H4 (cell line): Measurements from ENCODE around the gene MEIOSIN. TPM values are rescaled to one million over a fixed set of nuclear protein-coding genes. Genes with fewer than 3 reads are reported as not detected.
A peak's percentile ranks its signal among the peaks of the same experiment; 100 is the strongest.

Source experiments
- DNase-seq: peaks from one replicate; pipeline ENCODE4 v3.0.0-alpha.2; 2015; ENCODE audit warnings: low spot score
- total RNA-seq: library from RNA; depleted of rRNA; stranded (reverse); fragments of >200 nt; shearing (Covaris generic); gene quantifications from 2 replicates; pipeline ENCODE4 v1.2.3, GENCODE V29; 2014

The MEIOSIN gene
- total RNA-seq, 1 experiment from 2014 or later, result not detected

DNA sequence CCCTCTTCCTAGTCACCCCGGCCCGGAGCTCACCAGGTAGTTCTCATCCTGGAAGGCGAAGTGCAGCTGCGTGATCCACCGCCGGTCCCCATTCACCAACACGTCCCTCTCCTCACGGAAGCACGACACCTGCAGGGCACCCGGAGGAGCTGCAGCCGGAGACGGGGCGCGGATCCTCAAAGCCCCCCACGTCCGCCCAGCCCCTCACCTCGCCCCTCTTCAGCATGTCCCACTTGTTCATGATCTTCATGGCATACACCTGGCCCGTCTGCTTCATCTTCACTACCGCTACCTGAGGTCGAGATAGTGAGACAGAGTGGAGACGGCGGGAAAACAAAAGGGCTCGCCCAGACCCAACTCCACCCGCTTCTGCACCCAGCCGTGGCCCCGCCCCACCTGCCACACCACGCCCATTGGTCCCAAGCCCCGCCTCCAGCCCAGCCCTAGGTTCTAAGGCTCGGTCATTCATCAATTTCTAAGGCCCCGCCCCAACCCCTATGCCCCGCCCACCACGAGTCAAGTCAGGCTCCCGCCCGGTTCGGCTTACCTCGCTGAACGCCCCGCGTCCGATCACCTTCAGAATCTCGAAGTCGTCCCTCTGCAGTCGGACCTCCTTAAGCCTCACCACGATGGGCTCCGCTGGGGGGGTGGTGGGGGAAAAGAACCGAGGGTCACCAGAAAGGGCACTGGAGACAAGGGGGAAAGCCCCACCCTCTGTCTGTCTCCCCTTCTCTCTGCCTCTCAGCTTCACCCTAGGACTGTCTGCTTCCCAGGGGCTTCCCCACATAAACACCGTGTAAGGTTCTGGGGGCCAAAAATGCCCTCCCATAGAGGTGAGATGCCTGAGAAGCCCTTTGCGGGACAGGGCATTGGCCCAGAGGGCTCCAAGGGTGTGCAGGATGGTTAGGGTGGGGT is 46.2 kb downstream of the MEIOSIN start:
- no peak for DNase-seq

DNA sequence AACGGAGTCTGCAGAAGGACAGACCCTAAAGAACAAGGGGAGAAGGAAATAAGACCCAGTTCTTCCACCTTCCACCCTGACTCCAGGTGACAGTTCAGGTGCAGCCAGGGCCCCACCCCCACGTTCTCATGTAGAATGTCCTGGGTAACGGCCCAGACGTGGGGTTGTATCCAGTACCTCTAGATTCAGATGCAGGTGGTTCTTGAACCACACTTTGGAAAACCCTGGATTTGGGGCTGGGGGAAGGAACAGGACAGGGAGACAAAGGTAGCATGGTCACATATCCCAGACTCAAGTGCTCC is 46.9 kb downstream of the MEIOSIN start:
- DNase-seq, result no peak

DNA sequence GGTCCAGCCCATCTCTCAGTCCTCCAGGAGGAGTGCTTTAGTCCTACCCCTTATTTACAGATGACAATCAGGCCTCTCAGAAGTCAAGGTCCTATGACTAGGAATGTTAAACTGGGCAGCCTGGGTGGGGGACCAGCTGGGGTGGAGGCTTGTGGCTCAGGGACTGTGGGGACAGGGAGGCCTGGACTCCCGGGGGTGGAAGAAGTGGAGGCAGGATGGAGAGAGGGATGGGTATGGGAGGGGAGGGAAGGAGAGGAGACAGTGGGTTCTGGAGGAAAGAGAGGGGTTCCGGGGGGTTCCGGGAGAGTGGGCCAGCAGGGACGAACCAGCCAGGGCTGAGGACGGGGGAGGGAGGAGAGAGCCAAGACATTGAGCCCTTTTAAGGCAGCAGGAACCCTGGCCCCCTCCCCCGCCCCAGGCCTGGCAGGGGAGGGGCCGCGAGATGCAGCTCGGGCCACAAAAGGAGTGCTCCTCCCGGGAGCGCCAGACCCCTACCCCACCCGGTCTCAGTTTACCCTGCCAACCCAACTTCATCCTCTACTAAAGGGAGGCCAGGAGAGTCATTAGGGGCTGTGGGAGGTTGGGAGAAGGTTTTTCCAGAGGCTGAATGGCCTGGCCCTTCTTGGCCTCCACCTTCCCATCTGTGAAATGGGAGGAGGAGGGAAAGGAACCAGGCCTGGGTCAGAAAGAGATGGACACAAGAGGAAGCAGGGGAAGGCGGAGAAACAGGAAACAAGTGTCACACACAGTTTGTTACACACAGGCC is 47.4 kb downstream of the MEIOSIN start:
- DNase-seq, result no peak

GRCh38 chr19:45781214-45782161 is 48.2 kb downstream of the MEIOSIN start:
- DNase-seq, result no peak

GRCh38 chr19:45782162-45782691 is 49.0 kb downstream of the MEIOSIN start, which contains the start of gene DMPK:
DMPK (minus strand) TSS chr19:45782490; CDS start chr19:45782352, 138 bp downstream.
- no peak for DNase-seq

DNA sequence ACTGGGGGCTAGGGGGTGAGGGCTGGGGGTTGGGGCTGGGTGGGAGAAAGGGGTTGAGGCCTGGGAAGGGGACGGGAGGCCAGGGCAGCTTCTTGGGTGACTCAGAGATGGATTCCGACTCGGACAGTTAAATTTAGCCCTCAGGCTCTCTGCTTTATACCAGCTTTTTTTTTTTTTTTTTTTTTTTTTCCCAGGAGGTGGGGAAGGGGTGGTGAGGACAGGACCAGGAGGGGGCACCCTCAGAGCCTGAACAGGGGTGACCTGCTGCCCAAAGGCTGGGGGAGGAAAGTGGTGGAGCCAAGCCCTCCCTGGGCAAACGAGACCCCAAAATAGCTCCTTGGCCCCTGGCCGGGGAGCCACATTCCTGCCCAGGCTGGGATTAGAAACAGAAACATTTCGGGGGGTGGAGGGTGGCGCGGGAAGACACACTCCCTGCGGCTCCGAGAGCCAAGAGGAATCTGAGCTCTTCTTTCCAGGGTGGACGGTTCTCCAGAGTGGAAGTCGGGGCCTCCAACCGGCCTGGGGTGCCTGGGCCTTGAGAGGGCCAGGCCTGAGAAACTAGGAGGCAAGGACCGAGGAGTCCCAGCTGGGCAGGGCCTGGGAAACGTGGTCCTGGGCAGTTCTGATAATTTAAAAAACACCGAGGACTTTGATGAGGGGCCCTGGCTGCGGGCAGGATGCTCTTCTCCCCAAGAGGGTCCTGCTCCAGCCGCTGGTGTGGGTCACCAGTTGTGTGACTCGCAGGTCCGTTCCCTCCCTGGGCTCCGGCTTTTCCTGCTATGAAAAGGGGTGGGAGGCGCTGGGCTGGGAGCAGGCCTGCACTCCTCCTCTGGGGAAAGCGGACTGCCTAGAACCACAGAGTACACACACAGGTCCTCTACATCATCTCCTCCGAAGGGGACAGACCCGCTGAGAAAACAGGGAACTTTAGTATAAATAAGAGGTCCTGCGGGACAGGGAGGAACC is 49.9 kb downstream of the MEIOSIN start:
- no peak for DNase-seq

DNA sequence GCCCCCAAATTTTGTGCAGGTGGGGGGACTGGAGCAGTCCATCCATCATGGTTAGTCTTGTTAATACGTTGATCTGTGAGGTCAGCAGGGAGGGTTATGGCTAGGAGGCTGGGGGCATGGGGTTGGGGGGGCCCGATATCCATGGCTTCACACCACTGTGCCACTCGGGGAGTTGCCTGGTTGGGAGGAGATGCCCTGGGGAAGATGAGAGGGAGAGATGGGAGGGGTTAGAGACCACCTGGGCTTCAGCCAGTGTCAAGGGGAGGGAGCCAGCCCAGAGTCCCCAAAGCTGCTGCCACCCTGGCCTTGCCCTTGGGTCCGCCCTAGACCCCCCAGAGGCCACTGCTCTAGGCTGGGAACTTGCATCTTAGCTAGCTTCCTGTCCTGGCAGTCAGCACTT is 50.9 kb downstream of the MEIOSIN start:
- no peak for DNase-seq

- no peak for DNase-seq
Observed at GRCh38 chr19:45785097-45785496, 51.9 kb downstream of the MEIOSIN start.

DNA sequence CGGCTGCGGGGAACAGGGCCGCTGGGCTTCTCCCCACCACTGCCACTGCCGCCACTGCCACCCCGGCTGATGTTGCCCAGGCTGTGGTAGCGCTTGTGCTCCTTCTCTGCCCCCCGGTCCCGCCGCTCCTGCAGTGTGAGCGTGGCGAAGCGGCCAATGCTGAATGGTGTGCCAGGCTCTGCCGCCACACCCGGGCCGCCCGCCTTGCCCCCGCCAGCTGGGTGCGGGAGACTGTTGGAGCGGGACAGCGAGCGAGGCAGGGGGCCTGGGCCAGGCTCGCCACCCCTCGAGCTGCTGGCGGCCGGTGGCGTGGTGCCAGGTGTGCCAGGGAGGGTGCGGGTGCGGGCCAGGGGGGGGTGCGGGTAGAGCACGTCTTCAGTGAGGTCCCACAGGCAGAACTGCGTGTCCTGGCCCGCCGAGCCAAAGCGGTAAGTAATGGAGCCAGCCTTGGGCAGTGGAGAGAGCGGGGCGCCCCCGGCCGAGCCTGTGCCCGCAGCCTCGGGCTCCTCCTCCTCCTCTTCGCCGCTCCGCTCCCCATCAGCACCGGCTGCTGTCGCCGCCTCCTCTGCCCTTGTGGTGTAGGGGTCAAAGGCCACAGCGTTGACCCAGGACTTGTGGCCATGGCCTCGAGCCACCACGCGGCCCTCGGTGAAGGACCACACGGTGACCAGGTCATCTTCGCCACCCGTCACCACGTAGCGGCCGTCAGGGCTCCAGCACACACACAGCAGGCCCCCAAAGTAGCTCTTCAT is 52.7 kb downstream of the MEIOSIN start:
- no peak for DNase-seq

DNA sequence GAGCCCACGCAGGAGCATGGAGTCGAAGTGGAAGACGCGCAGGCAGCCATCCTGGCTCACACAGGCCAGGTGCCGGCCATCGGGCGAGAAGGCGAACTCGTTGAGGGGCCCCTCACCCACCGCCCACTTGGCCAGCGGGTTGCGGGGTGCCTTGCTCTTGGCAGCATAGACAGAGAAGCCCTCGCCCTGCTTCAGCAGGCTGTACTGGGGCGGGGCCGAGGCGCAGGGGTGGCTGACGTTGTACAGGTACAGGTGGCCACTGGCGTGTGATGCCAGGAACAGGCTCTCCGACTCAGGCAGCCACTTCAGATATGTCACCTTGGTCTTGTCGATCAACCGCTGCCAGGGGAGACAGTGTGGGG is 53.3 kb downstream of the MEIOSIN start:
- no peak for DNase-seq

DNA sequence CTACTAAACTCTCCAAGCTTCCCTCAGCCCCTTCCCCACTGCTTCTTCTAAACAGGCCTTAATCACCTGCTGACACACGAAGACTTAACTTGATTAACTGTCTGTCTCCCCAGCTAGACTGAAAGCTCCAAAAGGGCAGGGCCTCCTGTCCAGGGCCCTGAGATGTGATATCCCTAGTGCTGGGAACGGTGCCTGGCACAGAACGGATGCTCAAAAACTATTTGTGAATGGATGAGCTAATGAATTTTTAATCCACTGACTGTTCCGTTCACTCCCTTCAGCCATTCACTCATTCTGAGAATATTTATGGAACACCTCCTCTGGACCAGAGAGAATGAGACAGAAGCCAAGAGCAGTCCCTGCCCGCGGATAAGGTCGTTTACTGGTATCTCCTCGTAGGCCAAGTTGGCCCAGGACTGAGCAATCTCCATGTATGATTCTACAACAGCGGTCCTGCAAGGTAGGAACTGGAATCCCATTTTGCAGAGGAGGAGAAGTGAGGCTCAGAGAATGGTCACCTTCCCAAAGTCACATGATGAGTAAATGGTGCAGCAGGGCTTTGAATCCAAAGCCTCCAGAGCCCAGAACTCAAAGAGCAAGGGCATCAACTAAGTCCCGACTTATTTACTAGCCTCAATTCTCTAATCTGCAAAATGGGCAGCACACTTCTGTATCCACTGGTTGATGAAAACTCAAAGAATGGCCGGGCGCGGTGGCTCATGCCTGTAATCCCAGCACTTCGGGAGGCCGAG is 56.0 kb downstream of the MEIOSIN start:
- no peak for DNase-seq

DNA sequence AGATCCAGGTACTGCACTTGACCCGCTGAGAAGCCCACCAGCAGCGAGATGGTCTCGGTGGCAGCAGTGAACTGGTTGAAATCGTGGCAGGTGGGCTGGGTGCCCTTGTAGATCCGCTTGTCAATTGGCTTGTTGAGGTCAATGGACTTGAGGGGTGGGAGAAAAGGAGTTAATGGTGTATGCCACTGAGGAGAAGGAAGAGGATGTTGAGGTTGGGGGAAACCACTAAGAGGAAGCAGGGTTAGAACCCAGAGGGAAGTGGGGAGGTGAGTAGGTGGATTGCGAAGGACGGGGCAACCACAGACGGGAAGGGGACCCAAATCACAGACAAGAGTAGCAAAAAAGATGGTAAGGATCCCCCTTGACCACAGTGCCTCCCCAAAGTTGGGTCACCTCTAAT is 57.7 kb downstream of the MEIOSIN start:
- DNase-seq, result no peak

DNA sequence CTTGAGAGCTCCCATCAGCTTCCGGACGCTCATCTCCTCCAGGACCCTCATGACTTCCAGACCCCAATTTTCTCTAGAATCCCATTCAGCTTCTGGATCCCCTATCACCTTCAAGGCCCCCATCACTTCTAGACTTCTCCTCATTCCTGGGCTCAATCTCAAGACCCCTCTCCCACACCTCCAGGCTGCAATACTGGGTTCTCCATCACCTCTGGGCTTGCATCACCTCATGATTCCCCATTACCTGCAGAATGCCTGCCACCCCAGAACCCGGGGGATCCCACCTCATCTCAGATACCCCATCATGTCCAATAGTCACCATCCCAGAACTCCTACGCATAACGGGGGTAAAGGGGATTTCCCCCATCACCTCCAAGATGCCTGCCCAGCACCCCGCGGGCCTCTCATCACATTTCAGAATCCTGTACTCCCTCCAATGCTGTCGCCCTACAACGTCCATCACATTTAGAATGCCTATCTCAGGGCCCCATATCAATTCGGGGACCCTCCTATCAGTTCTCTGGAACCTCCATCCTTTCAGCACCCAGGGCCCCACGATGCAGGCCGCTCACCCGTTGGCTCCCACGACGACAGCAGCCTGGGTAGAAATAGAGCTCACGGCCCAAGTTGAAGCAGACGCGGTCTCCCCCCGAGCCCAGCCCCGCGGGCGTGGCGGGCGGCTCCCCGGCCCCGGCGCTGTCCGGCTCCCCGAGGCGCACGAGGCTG is 58.7 kb downstream of the MEIOSIN start:
- DNase-seq, result no peak

DNA sequence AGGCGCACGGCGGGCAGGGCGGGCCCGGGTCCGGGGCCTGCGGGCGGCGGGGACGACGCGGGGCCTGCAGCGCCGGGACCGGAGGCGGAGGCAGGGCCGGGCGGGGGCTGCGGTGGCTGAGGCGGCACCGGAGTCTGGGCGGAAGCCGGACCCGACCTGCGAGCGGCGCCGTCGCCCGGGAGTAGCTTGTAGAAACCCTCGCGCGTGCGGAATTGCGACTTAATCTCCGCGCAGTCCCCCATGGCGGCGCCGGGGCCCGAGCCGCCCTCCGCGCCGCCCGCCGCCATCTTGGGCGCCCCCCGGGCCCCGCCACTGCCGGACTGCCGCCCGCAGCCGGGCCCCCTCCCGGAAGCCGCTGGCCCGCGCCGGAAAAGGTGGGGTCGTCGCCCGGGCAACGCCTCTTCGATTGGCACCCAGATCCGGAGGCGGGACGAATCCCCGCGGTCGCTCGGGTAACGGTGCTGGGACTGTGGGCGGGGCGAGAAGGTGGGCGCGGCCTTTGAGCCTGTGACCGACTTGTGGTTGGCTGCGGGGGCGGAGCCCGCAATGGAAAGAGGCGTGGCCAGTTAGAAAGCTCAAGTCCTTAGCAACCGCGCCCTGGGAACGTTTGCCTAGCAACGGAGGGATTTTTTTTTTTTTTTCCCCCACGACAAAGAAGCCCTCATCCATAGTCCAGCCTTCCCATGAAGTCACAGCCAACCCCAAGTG is 59.4 kb downstream of the MEIOSIN start, which contains the start of gene DMWD:
TSS of gene DMWD (minus strand) at position 376 of the 708 bp plus-strand sequence. CDS start at position 287, 89 bp downstream.
- DNase-seq, result peak; percentile 92

DNA sequence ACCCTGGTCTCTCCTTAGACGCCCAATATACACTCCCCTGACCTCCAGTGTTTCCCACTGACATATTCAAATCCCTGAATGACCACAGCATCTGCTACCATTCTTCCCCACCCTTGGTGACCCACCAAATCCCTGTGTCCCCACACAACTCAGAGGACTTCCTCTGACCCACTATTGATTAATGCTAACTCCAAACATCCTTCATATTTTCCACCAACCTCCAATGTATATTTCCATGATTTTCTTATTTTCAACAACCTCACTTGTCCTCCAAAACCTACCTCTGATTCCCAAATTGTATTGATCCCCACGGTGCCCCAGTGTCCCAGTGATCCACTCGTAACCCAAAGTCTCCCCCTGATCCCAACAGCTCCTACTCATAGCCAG is 59.9 kb downstream of the MEIOSIN start:
- no peak for DNase-seq

GRCh38 chr19:45793876-45794275 is 60.6 kb downstream of the MEIOSIN start:
- no peak for DNase-seq

- DNase-seq, result no peak
Observed at GRCh38 chr19:45794627-45795026, 61.4 kb downstream of the MEIOSIN start.
